Common myeloid progenitor, CD34-positive (primary cell): ENCODE measurements around the gene FGD6.

Source experiments
- CTCF ChIA-PET: fragments of 350-600 bp; sonication (Branson Sonifier 250); formaldehyde crosslinking; loops from one replicate; lab custom pipeline; 2021; ENCODE audit warnings: antibody characterized with exemption; lab: Charles Lee
- POLR2A ChIA-PET: fragments of 350-600 bp; sonication (Branson Sonifier 250); formaldehyde crosslinking; loops from one replicate; lab custom pipeline; 2021; ENCODE audit warnings: antibody characterized with exemption; lab: Charles Lee
- DNase-seq, 3 donors: peaks; one replicate each; pipeline versions ENCODE4 v3.0.0 to v3.0.0-alpha.2; 2013
- H3K27ac ChIP-seq, 2 experiments: 1 replicate in 1 of 2; 2 replicates in 1 of 2; pipeline ENCODE4 v1.7.0; 2013; ENCODE audit warnings: inconsistent platforms in 2 of 2, low read length in 2 of 2, mild to moderate bottlenecking in 2 of 2, low read depth in 1 of 2, moderate library complexity in 1 of 2; ENCODE audit not compliant: severe bottlenecking in 2 of 2, insufficient read depth in 1 of 2, poor library complexity in 1 of 2
- H3K27me3 ChIP-seq, 5 experiments: replicated peaks in 2 of 5; 1 replicate in 3 of 5; 2 replicates in 2 of 5; pipeline versions ENCODE4 v1.6.1 to v1.7.0; 2013; ENCODE audit warnings: low read length in 4 of 5, mild to moderate bottlenecking in 2 of 5, moderate library complexity in 2 of 5, inconsistent platforms in 1 of 5; ENCODE audit not compliant: insufficient read depth in 5 of 5, control insufficient read depth in 4 of 5
- H3K36me3 ChIP-seq, 4 experiments: 1 replicate in 2 of 4; 2 replicates in 2 of 4; pipeline versions ENCODE4 v1.6.1 to v1.7.0; 2013; ENCODE audit warnings: low read length in 3 of 4, control low read depth in 1 of 4, mild to moderate bottlenecking in 1 of 4; ENCODE audit not compliant: control insufficient read depth in 4 of 4, insufficient read depth in 4 of 4
- H3K4me1 ChIP-seq, 4 experiments: 1 replicate in 3 of 4; 2 replicates in 1 of 4; pipeline versions ENCODE4 v1.6.1 to v1.7.1; 2013; ENCODE audit warnings: low read length in 3 of 4, mild to moderate bottlenecking in 3 of 4, control low read depth in 1 of 4, inconsistent platforms in 1 of 4, moderate library complexity in 1 of 4; ENCODE audit not compliant: control insufficient read depth in 4 of 4, insufficient read depth in 4 of 4; ENCODE audit errors: control extremely low read depth in 1 of 4
- H3K4me3 ChIP-seq, 7 experiments: 1 replicate in 4 of 7; 2 replicates in 3 of 7; pipeline versions ENCODE4 v1.5.1 to v1.7.0; 2013; ENCODE audit warnings: mild to moderate bottlenecking in 7 of 7, low read length in 6 of 7, moderate library complexity in 6 of 7, inconsistent platforms in 2 of 7, low read depth in 2 of 7, control low read depth in 1 of 7; ENCODE audit not compliant: insufficient read depth in 4 of 7, control insufficient read depth in 1 of 7; ENCODE audit errors: extremely low read depth in 1 of 7
- H3K9me3 ChIP-seq, 5 experiments: 1 replicate in 4 of 5; 2 replicates in 1 of 5; pipeline versions ENCODE4 v1.6.1 to v1.7.1; 2013; ENCODE audit warnings: low read length in 4 of 5, mild to moderate bottlenecking in 2 of 5, inconsistent platforms in 1 of 5, low read depth in 1 of 5, moderate library complexity in 1 of 5; ENCODE audit not compliant: control insufficient read depth in 4 of 5, insufficient read depth in 2 of 5; ENCODE audit errors: control extremely low read depth in 1 of 5
- WGBS: methylation state at CpG from one replicate; pipeline ENCODE4 v1.1.5; 2013; ENCODE audit not compliant: insufficient coverage; 5-methylcytosine and 5-hydroxymethylcytosine counted together

Gene FGD6

GRCh38 chr12:95204141-95204866 lies 13.0 kb downstream of the FGD6 start:
- peak overlapping the region in 4 of 7 experiments; percentile 19 to 53 (median 34) for H3K4me3 ChIP-seq
- H3K9me3 ChIP-seq: no peaks in the 10 kb centered on the region
- peak overlapping the region in 1 of 2 experiments; percentile 39 for H3K27ac ChIP-seq
- POLR2A ChIA-PET: interaction anchor here (0.8 kb wide), 1 partner anchor 13 kb away, joined by 3 read pairs; the partner anchor contains the start of genes FGD6 and VEZT
- DNase-seq: peak; percentile 39 to 62 (median 59)
- H3K4me1 ChIP-seq: peaks cover 20 to 69% (median 36%) of the 10 kb centered on the region in 4 experiments
- CTCF ChIA-PET: interaction anchor here (1.7 to 1.9 kb wide), 2 partner anchors 13 to 17 kb away, joined by 3 to 6 read pairs; partner anchors contain the start of genes FGD6 and VEZT
- H3K36me3 ChIP-seq: no peaks in the 10 kb centered on the region
- WGBS: 80% methylated on average over 4 of the region's 11 CpGs
- no peaks in the 10 kb centered on the region for H3K27me3 ChIP-seq

- Histone ChIP-seq H3K4me3 (no peak overlapping the region), H3K36me3 (no peaks in the 10 kb centered on the region), H3K4me1 (peaks cover 24 to 74% (median 36%) of the 10 kb centered on the region in 4 experiments), H3K27me3 (no peaks in the 10 kb centered on the region), H3K27ac (peak overlapping the region in 1 of 2 experiments; percentile 39), H3K9me3 (no peaks in the 10 kb centered on the region)
- ChIA-PET CTCF (interaction anchor here (0.6 to 1.9 kb wide), 2 partner anchors 13 to 24 kb away, joined by 4 to 6 read pairs; partner anchors contain the start of genes FGD6 and VEZT), POLR2A (interaction anchor here (1.1 kb wide), 1 partner anchor 12 kb away, joined by 3 read pairs; no protein-coding TSS in a partner anchor)
- DNase-seq: no peak
- no CpG with 5 or more reads among the region's 1 CpG for WGBS
These were observed 13.7 kb downstream of the FGD6 start for GRCh38 chr12:95203487-95204030.

GRCh38 chr12:95202691-95203486 lies 14.4 kb downstream of the FGD6 start:
- Histone ChIP-seq H3K27me3 (no peaks in the 10 kb centered on the region), H3K27ac (peak overlapping the region in 1 of 2 experiments; percentile 22), H3K4me3 (peak overlapping the region in 2 of 7 experiments; percentile 13 to 60), H3K36me3 (no peaks in the 10 kb centered on the region), H3K4me1 (peaks cover 24 to 74% (median 36%) of the 10 kb centered on the region in 4 experiments), H3K9me3 (no peaks in the 10 kb centered on the region)
- ChIA-PET CTCF (interaction anchor here (0.6 kb wide), 1 partner anchor 25 kb away, joined by 4 read pairs; no protein-coding TSS in a partner anchor), POLR2A (interaction anchor here (1.1 kb wide), 1 partner anchor 11 kb away, joined by 3 read pairs; no protein-coding TSS in a partner anchor)
- no CpG with 5 or more reads among the region's 3 CpGs for WGBS
- peak in 2 of 3 donors; percentile 29 to 42 for DNase-seq

- ChIA-PET CTCF (no interaction called here), POLR2A (interaction anchor here (1.0 kb wide), 1 partner anchor 120 kb away, joined by 5 read pairs; no protein-coding TSS in a partner anchor)
These were observed 16.1 kb downstream of the FGD6 start for GRCh38 chr12:95201056-95201670.

GRCh38 chr12:95200128-95200894 lies 17.0 kb downstream of the FGD6 start:
- POLR2A ChIA-PET: no interaction called here
- Histone ChIP-seq H3K4me3 (no peak overlapping the region), H3K9me3 (no peaks in the 10 kb centered on the region), H3K27me3 (no peaks in the 10 kb centered on the region), H3K27ac (peak overlapping the region in 1 of 2 experiments; percentile 2), H3K36me3 (no peaks in the 10 kb centered on the region), H3K4me1 (peaks cover 22 to 54% (median 31%) of the 10 kb centered on the region in 4 experiments)
- DNase-seq: no peak
- WGBS: 100% methylated on average over 1 of the region's 5 CpGs
- CTCF ChIA-PET: interaction anchor here (1.1 kb wide), 1 partner anchor 11 kb away, joined by 3 read pairs; no protein-coding TSS in a partner anchor

More at GRCh38 chr12:95201056-95201670, 16.1 kb downstream of the FGD6 start:
- H3K36me3 ChIP-seq: no peaks in the 10 kb centered on the region
- 100% methylated on average over 1 of the region's 4 CpGs for WGBS
- H3K4me1 ChIP-seq: peaks cover 24 to 63% (median 36%) of the 10 kb centered on the region in 4 experiments
- no peaks in the 10 kb centered on the region for H3K27me3 ChIP-seq
- no peak overlapping the region for H3K27ac ChIP-seq
- no peak for DNase-seq
- no peak overlapping the region for H3K4me3 ChIP-seq
- H3K9me3 ChIP-seq: no peaks in the 10 kb centered on the region

- no peak for DNase-seq
- Histone ChIP-seq H3K4me1 (peaks cover 11 to 40% (median 24%) of the 10 kb centered on the region in 4 experiments), H3K4me3 (no peak overlapping the region), H3K9me3 (no peaks in the 10 kb centered on the region), H3K36me3 (no peaks in the 10 kb centered on the region), H3K27ac (no peak overlapping the region), H3K27me3 (no peaks in the 10 kb centered on the region)
- POLR2A ChIA-PET: no interaction called here
- CTCF ChIA-PET: no interaction called here
- whole genome bisulfite sequencing: 100% methylated on average over 2 of the region's 4 CpGs
These were observed 18.4 kb downstream of the FGD6 start for GRCh38 chr12:95198914-95199313.
